CD4-positive, alpha-beta T cell treated with Interferon gamma for 1 hour (primary cell): ENCODE data around the gene AP2B1.
"Not testable (repeated sequence)": the region's sequence is repeated elsewhere in the genome, so short reads cannot be mapped to it uniquely, and the experiment has no call there.

Experiments
- DNase-seq: peaks from one replicate; pipeline ENCODE4 v3.0.0-alpha.2; 2020

AP2B1 gene

DNA sequence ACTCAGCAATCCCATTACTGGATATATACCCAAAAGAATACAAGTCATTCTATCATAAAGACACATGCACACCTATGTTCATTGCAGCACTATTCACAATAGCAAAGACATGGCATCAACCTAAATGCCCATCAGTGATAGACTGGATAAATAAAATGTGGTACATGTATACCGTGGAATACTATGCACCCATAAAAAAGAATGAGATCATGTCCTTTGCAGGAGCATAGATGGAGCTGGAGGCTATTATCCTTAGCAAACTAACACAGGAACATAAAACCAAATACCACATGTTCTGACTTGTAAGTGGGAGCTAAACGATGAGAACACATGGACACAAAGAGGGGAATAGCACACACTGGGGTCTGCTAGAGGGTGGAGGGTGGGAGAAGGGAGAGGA is 116.2 kb downstream of the AP2B1 start:
- DNase-seq = not testable (repeated sequence)

DNA sequence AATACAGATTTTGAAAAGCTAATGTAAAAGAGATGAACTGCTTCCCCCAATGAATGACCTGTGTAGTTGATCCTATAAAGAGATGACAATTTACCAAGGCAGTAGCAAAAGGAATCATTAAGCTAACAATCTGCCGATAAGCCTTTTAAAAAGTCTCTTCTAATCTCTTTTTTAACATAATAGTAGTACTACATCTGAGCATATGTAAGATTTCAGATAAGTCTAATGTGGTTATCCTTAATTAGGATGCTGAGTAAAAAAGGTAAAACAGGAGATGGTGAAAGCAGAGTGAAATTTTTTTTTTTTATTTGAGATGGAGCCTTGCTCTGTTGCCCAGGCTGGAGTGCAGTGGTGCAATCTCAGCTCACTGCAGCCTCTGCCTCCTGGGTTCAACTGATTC is 118.1 kb downstream of the AP2B1 start:
- DNase-seq = no peak

DNA sequence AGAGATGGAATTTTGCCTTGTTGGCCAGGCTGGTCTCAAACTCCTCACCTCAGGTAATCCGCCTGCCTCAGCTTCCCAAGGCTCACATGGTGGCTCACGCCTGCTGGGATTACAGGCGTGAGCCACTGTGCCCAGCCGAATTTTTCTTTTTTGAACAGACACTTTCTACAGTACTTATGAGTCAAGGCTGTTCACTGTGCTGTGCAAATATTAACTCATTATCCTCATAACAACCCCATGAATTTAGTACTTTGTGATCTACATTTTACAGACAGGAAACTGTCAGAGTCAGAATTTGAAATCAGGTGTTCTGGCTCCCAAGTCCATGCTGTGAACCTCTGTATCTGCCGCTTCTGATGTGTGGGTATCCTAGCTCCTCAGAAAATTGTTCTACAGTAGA is 118.6 kb downstream of the AP2B1 start:
- no peak for DNase-seq

DNA sequence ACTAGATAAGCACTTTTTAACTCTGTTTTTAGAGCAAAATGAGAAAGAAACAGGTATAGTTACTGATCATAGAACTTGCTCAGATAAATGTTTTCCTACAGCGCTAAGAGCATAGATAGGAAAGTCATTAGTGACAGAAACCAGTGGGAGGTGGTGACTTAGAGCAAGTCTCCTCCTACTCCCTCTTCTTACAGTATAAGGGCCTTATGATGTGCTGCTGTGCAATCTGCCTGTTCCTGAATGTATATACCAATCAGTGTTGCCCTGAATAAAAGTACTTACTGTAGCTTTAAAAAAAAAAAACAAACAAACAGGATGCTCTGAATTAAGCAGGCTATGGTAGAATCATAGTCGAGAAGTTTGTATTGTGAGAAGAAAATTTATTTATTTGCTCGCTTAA is 121.0 kb downstream of the AP2B1 start:
- DNase-seq = no peak

DNA sequence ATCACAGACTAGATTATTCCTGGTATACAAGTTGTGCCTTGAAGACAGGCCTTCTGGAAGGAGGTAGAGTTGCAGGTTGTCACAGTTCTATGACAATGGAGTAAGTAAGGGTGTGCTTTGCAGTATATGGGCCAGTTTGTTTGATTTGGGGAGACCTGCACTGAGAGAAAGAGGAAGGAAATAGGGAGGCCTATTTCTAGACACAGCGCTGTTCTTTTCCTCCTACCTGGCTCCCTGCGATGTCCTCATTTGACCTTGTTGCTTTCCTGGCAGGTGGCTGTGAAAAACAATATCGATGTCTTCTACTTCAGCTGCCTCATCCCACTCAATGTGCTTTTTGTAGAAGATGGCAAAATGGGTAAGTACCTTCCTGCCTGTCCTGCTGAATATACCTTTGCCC is 121.8 kb downstream of the AP2B1 start:
- DNase-seq = no peak

DNA sequence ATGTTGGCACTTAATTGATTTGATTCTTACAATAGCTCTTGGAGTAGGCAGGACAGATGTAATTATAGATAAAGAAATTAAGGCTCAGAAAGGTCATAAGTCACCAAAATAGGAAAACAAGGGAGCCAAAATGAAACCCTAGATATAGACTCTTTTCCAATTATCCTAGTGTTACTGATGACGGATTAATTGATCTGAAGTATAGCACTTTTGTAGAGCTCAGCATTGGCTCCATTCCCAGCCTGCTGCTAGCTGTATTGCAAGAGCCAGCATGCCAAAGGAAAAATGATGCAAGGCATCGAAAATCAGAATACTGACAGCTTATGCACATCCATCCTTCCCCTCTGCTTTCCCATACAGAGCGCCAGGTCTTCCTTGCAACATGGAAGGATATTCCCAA is 122.8 kb downstream of the AP2B1 start:
- no peak for DNase-seq

DNA sequence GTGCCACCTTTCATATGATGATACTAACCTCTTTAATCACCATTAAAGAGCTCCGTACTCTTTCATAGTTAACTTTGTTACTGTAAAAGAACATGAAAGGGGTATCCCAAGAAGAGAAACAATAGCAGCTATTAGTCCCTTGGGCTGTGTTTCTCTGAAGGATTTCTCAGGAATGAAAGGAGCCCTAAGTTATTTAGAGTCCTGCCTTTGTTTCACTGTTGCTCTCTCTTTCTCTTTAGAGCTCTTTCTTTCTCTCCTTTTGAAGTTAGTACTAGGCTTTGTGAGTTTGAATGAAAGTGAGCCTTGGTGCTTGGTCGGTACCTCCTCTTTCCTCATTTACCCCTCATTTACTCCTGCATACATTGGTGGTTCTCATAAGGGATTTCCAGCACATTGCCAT is 123.8 kb downstream of the AP2B1 start:
- DNase-seq = no peak

DNA sequence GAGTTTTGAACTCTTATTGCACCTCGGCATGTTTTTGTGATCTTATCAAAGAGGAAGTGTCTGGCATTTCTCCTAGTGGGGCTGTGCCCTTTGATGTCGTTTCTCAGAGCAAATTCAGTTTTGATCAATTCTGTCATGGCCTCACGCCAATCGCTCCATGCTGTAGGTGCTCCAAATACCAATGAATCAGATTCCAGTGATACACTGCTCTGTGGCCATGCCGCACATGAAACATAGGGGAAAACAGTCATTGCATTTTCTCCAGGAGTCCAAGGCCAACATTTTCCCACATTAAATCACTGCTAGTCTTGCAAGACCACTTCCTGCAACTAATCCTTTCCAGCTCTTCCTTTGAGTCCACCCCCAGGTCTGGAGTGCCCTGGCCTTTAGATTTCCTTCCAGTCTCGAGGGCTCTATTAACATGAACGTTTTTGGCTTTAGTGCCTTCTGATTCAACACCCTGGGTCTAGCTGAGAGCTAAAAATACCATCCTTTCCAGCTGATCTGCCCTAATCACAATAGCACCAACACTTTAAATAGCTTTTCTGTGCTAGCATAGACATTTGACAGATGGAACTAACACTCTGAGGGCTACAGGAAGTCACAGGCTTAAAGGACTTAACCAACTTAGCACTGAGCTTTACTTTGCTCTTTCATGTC is 126.1 kb downstream of the AP2B1 start:
- DNase-seq = no peak

DNA sequence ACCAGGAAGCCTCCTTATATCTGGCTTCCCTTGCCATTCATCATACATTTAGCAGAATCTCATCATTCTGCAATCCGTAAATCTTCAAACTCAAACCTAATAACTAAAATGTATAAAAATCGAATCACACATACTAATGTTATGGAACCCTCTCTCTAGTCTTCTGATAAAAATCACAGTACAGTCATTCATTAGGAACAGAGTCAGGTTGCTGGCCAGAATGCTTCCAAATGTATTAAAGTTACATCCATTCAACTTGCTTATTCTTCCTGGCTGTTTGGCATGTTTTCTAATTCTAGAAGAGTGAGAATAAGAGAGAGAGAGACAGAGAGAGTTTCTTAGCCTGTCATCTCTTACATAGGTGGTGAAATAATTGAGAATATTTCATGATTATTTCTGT is 127.9 kb downstream of the AP2B1 start:
- DNase-seq = no peak

DNA sequence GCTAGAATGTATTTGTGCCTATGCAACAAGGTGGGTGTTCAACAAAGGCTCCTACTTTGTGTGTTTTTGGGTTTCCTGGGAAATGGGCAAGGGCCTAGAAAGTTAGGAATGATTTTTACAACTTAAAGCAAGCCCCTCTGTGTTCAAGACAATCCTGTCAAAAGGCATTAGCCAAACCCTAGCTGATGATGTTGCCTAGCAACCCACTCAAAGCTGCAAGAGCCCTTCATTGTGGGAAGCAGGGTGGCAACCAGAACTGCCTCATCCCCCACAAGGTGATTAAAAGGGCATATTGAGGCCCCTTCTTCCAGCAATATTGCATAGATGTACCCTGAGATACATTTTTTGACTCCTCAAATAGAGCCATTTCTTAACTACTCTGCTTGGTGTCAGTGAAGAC is 128.3 kb downstream of the AP2B1 start:
- DNase-seq = no peak

DNA sequence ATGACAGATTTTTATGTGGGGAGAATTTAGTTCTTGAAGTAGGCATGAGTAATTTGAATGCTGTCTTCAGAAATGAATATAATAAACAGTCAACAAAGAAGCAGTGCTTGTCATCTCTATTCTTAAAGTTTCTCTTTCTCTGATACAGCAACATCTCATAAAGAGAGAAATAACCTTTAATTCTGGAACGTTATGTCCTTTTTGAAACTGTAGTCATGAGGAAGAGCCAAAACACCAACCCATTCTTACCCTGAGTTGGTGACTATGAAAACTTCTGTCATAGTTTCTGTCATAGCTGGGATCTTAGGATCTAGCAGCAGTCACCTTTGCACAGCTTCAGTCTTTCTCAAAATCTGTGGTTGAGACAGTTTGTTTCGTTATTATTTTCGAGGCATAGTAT is 129.1 kb downstream of the AP2B1 start:
- DNase-seq = no peak

DNA sequence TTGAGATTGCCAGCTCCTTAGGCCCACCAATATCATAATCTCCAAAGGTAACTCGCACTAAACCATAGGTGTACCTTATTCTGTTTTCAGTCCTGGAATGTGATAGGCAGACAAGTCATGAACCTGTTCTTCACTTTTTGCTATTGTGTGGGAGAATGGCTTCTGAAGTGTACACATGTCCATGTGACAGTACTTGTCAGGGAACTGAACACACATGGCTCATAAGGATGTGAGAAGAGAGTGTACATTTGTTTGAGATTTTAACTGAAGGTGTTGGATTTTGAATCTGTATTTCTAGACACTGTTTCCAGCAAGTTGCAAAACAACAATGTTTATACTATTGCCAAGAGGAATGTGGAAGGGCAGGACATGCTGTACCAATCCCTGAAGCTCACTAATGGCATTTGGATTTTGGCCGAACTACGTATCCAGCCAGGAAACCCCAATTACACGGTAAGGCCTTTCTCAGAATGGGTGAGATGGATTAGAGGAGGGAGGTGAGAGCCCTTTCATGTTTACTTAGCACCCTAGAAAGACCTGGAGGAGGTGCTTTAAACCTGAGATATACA is 129.9 kb downstream of the AP2B1 start:
- no peak for DNase-seq

DNA sequence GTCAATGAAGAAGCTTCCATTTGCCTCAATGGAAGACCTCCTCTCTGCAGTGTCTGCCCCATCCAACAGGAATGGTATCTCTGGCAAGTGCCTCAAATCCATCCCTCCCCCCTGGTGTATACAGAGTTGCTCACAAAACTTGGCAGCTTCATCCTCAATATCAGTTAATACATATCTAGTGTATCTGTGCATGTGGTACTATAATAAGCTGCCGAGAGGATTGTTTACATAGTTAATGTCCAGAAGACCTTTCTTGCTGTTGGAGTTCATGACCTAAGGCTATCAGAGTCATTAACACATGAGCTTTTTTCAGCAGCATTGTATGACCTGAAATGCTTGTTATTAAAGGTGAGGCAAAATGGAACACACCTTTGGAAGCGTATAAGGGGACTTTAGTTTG is 130.4 kb downstream of the AP2B1 start:
- DNase-seq = no peak

DNA sequence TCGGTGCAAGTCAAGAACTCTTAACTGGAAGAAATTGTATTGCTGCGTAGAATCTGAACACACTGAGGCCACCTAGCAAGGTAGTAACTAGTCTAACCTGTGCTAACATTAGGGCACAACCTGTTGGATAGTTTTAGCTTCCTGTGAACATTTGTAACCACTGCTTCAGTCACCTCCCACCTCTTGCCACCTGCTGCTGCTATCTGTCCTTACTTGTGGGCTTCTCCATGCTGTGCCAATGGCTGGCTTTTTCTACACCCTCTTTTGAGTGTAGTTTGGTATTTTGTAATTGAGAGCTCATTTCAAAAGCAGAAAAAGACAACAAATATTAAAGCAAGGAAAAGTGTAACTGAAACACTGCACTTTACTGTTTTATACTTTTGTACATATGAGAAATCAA is 136.6 kb downstream of the AP2B1 start:
- no peak for DNase-seq

DNA sequence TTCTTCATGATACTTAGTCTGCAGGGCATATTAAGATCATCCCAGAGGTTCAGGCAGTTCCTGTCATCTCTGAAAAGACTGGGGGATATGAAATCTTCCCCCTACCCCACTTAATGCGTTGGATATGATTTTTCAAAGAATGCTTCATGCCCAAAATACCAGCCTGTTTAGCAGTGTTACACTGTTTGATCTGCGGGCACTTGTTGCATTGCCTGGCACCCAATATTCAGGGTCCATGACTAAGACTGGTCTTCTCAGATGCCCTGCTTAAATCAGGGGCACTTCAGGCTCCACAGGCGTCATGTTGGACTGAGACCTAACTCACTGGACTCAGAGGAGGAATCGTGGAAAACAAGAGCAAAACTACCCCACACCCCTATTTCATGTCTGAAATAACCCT is 137.9 kb downstream of the AP2B1 start:
- DNase-seq = no peak

DNA sequence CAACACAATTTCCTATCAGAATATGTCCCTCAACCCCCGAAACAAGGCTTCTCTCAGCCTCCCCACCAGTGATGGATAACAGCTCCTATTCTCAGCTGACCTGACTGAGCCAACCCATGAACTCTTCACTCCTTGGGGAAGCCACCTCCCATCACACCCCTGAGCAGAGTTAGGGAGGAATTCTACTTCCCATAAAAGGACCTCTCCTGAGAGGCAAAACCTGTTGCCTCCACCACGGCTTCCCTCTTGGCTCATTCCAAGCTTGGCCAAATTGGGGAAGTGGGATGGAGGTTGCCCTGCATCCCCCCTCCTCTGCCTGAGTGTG is 138.6 kb downstream of the AP2B1 start:
- DNase-seq = no peak

DNA sequence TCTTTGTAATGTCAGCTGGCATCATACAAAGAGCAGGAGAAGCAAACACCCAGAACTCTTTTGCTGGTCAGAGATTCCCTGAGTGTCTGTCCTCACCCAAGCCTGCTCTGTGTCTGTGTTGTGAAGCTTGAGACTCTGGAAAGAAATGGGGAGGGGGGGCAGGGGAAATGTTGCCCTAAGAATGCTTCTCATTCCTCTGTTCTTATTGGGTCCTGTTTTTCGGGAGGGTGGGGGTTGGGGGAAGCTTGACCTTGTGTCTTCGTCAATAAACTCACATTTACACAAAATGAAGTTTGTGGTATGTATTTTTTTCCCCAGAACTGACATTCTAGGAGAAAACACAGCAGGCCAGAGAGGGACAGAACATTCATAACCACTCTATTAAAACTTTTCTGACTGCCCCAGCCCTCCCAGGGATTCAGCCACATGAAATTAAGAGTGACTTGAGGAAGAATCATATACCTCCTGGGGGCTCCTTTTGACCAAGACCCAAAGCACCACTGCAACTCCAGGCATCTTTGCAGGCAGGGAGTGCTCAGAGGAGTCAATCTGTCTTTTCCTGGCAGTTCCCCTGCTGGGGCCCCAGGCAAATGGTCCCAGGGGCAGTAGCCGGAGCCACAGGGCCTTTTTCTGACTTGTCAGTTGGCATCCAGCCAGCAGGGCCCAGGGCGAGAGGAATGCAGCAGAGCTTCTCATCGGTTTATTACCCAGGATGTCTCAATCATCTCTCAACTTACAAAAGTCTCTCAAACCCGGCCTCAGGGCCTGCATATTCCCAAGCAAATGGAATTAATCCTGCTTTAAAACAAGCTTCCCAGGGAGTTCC is 139.2 kb downstream of the AP2B1 start:
- no peak for DNase-seq

DNA sequence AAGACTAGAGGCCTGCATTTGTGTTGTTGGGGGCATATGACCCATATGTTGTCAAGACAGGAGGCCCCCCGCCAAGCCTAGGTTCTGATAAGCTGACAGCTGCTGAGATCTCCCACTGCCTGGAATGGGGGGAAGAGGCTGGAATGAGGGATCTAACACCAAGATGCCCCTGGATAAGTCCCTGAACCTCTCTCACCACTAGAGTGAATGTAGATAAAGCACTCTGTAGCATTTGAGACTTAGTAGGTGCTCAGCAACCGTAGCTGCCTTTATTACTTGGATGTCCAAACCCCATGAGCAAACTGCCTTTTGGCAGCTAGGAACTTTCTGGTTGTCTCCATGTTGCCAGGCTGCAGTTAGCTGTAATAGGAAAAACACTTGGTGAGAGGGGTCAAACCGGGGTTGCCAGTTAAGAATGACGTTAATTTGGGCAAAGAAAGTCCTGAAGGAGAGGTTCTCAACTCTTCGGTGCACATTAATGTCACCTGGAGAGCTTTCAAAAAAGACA is 139.9 kb downstream of the AP2B1 start:
- DNase-seq = no peak

DNA sequence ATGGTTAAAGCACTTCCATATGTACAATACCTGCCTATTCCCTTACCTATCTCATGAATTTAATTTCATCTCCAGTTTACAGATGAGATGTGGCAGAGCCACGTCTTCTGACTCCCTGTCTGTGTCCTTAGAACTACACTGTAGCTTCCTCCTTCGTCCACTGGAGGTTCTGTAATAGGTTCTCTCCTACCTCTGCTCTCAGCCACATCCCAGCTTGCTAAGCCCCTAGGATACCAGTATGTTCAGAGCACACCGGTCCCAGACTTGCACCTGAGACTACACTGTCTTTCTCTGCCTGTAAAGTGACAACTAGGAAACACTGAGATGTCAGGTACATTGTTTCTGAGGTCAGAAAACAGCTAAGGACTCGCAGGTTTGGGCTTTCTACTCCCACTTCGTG is 140.5 kb downstream of the AP2B1 start:
- no peak for DNase-seq

DNA sequence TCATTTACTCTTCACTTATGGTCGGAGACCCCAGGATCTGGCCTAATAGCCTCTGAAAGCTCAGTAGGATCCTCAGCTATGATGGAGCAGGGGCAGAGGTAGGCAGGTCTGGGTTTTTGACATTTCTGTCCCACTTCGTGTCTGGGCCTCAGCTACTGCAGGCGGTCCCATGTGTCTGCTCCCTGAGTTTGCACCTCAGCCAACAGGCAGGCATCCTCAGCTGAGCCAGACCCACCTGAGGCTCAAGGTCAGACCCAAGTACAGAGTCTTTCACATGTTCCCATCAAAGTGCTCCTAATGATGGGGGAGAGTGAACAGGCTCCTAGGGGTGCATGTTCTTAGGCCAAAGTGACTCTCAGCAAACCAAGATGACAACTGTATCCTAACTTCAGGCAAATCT is 141.4 kb downstream of the AP2B1 start:
- DNase-seq = no peak

DNA sequence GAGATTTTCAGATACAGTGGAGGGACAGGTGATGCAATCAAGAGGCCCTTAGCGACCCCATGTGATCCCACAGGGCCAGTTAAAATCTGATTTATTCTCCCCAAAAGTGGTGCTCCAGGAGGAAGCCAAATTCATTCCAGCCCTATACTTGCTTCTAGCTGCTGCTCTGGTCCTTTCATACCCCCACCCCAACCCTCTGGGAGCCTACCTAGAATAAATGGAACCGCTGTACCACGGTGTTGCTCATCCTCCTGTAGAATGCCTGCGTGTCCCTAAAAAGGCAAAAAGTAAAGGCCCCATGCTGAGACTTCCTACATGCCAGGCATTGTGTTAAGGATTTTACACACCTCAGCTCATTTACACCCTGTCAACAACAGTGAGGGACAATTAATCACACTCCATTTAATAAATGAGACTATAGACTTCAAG is 142.3 kb downstream of the AP2B1 start:
- DNase-seq = no peak

DNA sequence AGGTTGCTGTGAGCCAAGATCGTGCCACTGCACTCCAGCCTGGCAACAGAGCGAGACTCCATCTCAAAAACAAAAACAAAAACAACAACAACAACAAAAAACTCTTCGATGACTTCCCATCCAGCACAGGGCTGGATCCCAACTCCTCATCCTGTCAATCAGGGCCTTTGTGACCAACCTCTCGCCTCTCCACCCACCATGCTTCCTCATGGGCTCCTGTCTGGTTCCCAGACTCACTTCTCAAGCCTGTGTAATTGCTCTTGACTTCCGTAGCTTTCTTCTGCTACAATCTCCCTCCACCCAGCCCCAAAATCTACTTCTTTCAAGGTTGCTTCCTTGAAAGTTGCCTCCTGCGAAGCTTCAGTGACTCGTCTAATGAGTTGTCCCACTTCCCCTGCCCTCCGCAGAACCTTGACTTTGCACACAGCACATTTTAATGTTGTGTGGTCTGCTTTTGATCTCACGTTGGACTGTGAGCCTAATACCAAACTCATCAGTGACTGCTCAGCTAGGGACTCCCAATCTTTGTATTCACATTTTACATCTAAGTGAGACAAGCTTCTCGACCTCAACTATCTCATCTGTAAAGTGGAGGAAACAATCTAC is 143.4 kb downstream of the AP2B1 start:
- no peak for DNase-seq

DNA sequence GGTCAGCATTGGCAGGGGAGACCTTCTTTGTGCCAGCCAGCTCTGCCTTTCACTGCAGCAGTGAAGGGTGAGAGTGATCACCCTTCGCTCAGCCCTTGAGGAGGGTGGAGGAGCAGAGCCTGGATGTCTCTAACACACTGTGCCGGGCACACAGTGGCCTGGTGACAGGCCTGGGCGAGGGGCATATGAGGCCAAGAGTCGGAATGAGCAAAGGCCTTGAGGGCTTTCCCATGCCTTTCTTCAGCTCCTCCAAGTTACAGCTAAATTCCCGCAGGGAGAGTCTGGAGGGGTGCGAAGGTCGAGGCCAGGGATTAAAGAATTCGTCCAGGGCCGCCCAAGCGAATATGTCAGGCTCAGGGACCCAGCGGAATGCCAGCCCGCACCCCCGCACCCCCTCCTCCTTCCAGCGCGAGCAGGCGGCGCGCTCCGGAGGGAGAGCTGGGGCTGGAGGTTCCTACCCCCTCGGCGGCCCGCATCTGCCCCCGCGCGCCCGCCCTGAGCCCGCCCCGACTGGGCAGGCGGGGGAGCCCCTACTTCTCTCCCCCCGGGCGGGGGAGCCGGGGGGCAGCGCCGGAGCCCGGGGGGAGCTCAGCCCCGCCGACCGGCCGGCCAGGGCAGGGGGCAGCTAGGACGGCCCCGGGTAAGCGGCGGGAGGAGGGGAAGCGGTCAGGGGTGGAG is 144.3 kb downstream of the AP2B1 start, which contains the start of gene RASL10B:
RASL10B (plus strand) TSS at position 401 of the 678 bp plus-strand sequence. CDS start 3,546 bp downstream, outside the sequence.
- no peak for DNase-seq
